ENCODE measurements around the gene SH2D7.

DNA sequence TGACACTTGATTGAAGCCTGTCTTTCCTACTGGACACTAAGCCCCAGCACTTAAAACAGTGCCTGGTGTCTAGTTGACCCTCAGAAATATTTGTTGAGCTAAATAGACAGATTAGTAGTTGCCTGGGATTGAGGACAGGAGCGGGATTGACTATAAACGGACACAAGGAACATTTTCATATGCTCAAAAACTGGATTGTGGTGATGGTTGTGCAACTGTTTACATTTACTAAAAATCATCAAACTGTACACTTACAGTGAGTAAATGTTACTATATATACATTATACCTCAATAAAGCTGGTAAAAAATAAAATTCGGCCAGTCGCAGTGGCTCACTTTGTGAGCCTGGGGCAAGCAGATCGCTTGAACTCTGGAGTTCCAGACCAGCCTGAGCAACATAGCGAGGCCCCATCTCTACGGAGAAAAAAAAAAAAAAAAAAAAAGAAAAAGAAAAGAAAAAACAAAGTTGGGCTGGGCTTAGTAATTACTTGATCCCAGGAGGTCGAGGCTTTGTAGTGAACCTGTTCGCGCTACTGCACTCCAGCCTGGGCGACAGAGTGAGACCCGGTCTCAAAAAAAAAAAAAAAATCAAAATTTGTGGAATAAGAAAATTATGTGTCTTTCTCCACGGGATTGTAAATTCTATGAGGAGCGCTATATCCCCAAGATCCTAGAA, 56.2 kb downstream of the SH2D7 start:
- TF ChIP-seq ZC3H10 (CRISPR knock-in tag; IDR thresholded peaks at IDR 0.05) (no peak), BACH2 (CRISPR knock-in tag; IDR thresholded peaks at IDR 0.05; ENCODE audit: borderline replicate concordance) (no peak), ESRRG (CRISPR knock-in tag; IDR thresholded peaks at IDR 0.05) (no peak), GLIS3 (CRISPR knock-in tag; IDR thresholded peaks at IDR 0.05) (no peak), ZNF8 (CRISPR knock-in tag; IDR thresholded peaks at IDR 0.05) (no peak), OSR1 (CRISPR knock-in tag; IDR thresholded peaks at IDR 0.05) (no peak), ZFP30 (CRISPR knock-in tag; IDR thresholded peaks at IDR 0.05) (no peak), RARB (CRISPR knock-in tag; IDR thresholded peaks at IDR 0.05) (no peak), ARNTL (CRISPR knock-in tag; IDR thresholded peaks at IDR 0.05; ENCODE audit: borderline replicate concordance, low read depth) (no peak)
- TF ChIP-seq, protein P1, sequence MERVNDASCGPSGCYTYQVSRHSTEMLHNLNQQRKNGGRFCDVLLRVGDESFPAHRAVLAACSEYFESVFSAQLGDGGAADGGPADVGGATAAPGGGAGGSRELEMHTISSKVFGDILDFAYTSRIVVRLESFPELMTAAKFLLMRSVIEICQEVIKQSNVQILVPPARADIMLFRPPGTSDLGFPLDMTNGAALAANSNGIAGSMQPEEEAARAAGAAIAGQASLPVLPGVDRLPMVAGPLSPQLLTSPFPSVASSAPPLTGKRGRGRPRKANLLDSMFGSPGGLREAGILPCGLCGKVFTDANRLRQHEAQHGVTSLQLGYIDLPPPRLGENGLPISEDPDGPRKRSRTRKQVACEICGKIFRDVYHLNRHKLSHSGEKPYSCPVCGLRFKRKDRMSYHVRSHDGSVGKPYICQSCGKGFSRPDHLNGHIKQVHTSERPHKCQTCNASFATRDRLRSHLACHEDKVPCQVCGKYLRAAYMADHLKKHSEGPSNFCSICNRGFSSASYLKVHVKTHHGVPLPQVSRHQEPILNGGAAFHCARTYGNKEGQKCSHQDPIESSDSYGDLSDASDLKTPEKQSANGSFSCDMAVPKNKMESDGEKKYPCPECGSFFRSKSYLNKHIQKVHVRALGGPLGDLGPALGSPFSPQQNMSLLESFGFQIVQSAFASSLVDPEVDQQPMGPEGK (CRISPR knock-in tag; IDR thresholded peaks at IDR 0.05; ENCODE audit: borderline replicate concordance): no peak
